ENCODE data around the gene ITM2B. TPM values are rescaled to one million over a fixed set of nuclear protein-coding genes. Genes with fewer than 3 reads are reported as not detected.
"Not testable (repeated sequence)": the region's sequence is repeated elsewhere in the genome, so short reads cannot be mapped to it uniquely, and the experiment has no call there.

ITM2B gene
- polyA plus RNA-seq (ENCODE audit: insufficient read length), result 292 TPM

GRCh38 chr13:48233046-48233888 is at the start of gene ITM2B:
ITM2B (plus strand) TSS chr13:48233206; CDS start chr13:48233361, 155 bp downstream.
- no peak for DNase-seq (ENCODE audit: low read depth)

- DNase-seq (ENCODE audit: low read depth), result no peak
These were observed 48.7 kb upstream of the ITM2B start for GRCh38 chr13:48184260-48184659.

GRCh38 chr13:48185018-48185417 is 48.0 kb upstream of the ITM2B start:
- DNase-seq (ENCODE audit: low read depth), result no peak

- no peak for DNase-seq (ENCODE audit: low read depth)
These were observed 46.3 kb upstream of the ITM2B start for GRCh38 chr13:48186722-48187121.

- no peak for DNase-seq (ENCODE audit: low read depth)
These were observed 44.9 kb upstream of the ITM2B start for GRCh38 chr13:48188131-48188530.

- DNase-seq (ENCODE audit: low read depth), result no peak
These were observed 44.4 kb upstream of the ITM2B start for GRCh38 chr13:48188601-48189000.

- no peak for DNase-seq (ENCODE audit: low read depth)
These were observed 43.8 kb upstream of the ITM2B start for GRCh38 chr13:48189171-48189570.

GRCh38 chr13:48192411-48192935 is 40.5 kb upstream of the ITM2B start:
- no peak for DNase-seq (ENCODE audit: low read depth)

- DNase-seq (ENCODE audit: low read depth), result no peak
These were observed 38.6 kb upstream of the ITM2B start for GRCh38 chr13:48194379-48194754.

GRCh38 chr13:48199404-48199946 is 33.5 kb upstream of the ITM2B start:
- no peak for DNase-seq (ENCODE audit: low read depth)

GRCh38 chr13:48201044-48201443 is 32.0 kb upstream of the ITM2B start:
- no peak for DNase-seq (ENCODE audit: low read depth)

- DNase-seq (ENCODE audit: low read depth), result not testable (repeated sequence)
These were observed 25.8 kb upstream of the ITM2B start for GRCh38 chr13:48207207-48207606.

GRCh38 chr13:48210178-48210577 is 22.8 kb upstream of the ITM2B start:
- no peak for DNase-seq (ENCODE audit: low read depth)

- no peak for DNase-seq (ENCODE audit: low read depth)
These were observed 18.4 kb upstream of the ITM2B start for GRCh38 chr13:48214519-48215121.

GRCh38 chr13:48215511-48216203 is 17.3 kb upstream of the ITM2B start:
- DNase-seq (ENCODE audit: low read depth), result not testable (repeated sequence)

GRCh38 chr13:48216204-48216711 is 16.7 kb upstream of the ITM2B start:
- no peak for DNase-seq (ENCODE audit: low read depth)

GRCh38 chr13:48220592-48220980 is 12.4 kb upstream of the ITM2B start:
- no peak for DNase-seq (ENCODE audit: low read depth)

GRCh38 chr13:48220981-48221685 is 11.9 kb upstream of the ITM2B start:
- no peak for DNase-seq (ENCODE audit: low read depth)

- DNase-seq (ENCODE audit: low read depth), result no peak
These were observed 11.3 kb upstream of the ITM2B start for GRCh38 chr13:48221686-48222187.

- no peak for DNase-seq (ENCODE audit: low read depth)
These were observed 10.4 kb upstream of the ITM2B start for GRCh38 chr13:48222358-48223301.

Measured in forelimb muscle (tissue), 1 donor.